Activated T-helper 1 cell treated with anti-CD3 and anti-CD28 coated beads, Interleukin-12 subunit alpha, Interleukin-12 subunit beta, Interleukin-2, Interleukin-4 antibody, amounts not matched to agents 30 ng/mL and 10 ng/mL and 1 ng/mL, durations not matched to agents 14 hours and 24 hours and 36 hours (primary cell): ENCODE data around the gene CMTM4. TPM values are rescaled to one million over a fixed set of nuclear protein-coding genes. Genes with fewer than 3 reads are reported as not detected.
"Not testable (repeated sequence)": the region's sequence is repeated elsewhere in the genome, so short reads cannot be mapped to it uniquely, and the experiment has no call there.

ENCODE experiments used
- DNase-seq: peaks from one replicate; pipeline ENCODE4 v3.0.0; 2021; ENCODE audit warnings: low spot score
- H3K27ac Mint-ChIP-seq: one replicate; pipeline ENCODE4 v1.8.0; 2021; ENCODE audit warnings: mild to moderate bottlenecking, mixed read lengths
- H3K27me3 Mint-ChIP-seq: one replicate; pipeline ENCODE4 v1.8.0; 2022; ENCODE audit warnings: mild to moderate bottlenecking, moderate library complexity, mixed read lengths; ENCODE audit not compliant: insufficient read depth
- H3K36me3 Mint-ChIP-seq: one replicate; pipeline ENCODE4 v1.8.0; 2021; ENCODE audit warnings: low read depth, mixed read lengths
- H3K4me1 Mint-ChIP-seq: one replicate; pipeline ENCODE4 v1.8.0; 2021; ENCODE audit warnings: low read depth, mixed read lengths
- H3K4me3 Mint-ChIP-seq: one replicate; pipeline ENCODE4 v1.8.0; 2021; ENCODE audit warnings: mild to moderate bottlenecking, moderate library complexity, mixed read lengths
- H3K9me3 Mint-ChIP-seq: one replicate; pipeline ENCODE4 v1.8.0; 2021; ENCODE audit warnings: mixed read lengths
- intact Hi-C: fragments of 100-400 bp; cut with micrococcal nuclease; formaldehyde crosslinking; loops from one replicate; pipeline ENCODE4 v1.15.1; 2024
- total RNA-seq: library from RNA; stranded (reverse); gene quantifications from 2 replicates; pipeline ENCODE4 v1.2.3, GENCODE V29; 2022

CMTM4 gene
- total RNA-seq, 1 donor from 2014 or later = 3.3 TPM

- H3K4me1 Mint-ChIP-seq = no peaks in the 10 kb centered on the region
- H3K4me3 Mint-ChIP-seq = no peak overlapping the region
- no peaks in the 10 kb centered on the region for H3K36me3 Mint-ChIP-seq
- no peak overlapping the region for H3K27ac Mint-ChIP-seq
- no peak for DNase-seq
- intact Hi-C loops = no loop called here
- no peaks in the 10 kb centered on the region for H3K9me3 Mint-ChIP-seq
- peaks cover 9% of the 10 kb centered on the region for H3K27me3 Mint-ChIP-seq
Observed at GRCh38 chr16:66641387-66641786, 55.2 kb downstream of the CMTM4 start.

GRCh38 chr16:66640724-66641314, 55.7 kb downstream of the CMTM4 start:
- H3K4me1 Mint-ChIP-seq = no peaks in the 10 kb centered on the region
- no peak for DNase-seq
- H3K27me3 Mint-ChIP-seq = peaks cover 9% of the 10 kb centered on the region
- H3K36me3 Mint-ChIP-seq = no peaks in the 10 kb centered on the region
- H3K9me3 Mint-ChIP-seq = no peaks in the 10 kb centered on the region
- H3K27ac Mint-ChIP-seq = no peak overlapping the region
- no peak overlapping the region for H3K4me3 Mint-ChIP-seq
- intact Hi-C loops = no loop called here

GRCh38 chr16:66639091-66639885, 57.3 kb downstream of the CMTM4 start:
- H3K4me3 Mint-ChIP-seq = no peak overlapping the region
- no peak overlapping the region for H3K27ac Mint-ChIP-seq
- peaks cover 9% of the 10 kb centered on the region for H3K27me3 Mint-ChIP-seq
- H3K4me1 Mint-ChIP-seq = no peaks in the 10 kb centered on the region
- no peaks in the 10 kb centered on the region for H3K9me3 Mint-ChIP-seq
- H3K36me3 Mint-ChIP-seq = no peaks in the 10 kb centered on the region
- DNase-seq = no peak
- intact Hi-C loops = no loop called here

- H3K9me3 Mint-ChIP-seq = no peaks in the 10 kb centered on the region
- H3K36me3 Mint-ChIP-seq = no peaks in the 10 kb centered on the region
- H3K27ac Mint-ChIP-seq = no peak overlapping the region
- no peaks in the 10 kb centered on the region for H3K4me1 Mint-ChIP-seq
- peaks cover 9% of the 10 kb centered on the region for H3K27me3 Mint-ChIP-seq
- intact Hi-C loops = no loop called here
- H3K4me3 Mint-ChIP-seq = no peak overlapping the region
- DNase-seq = no peak
Observed at GRCh38 chr16:66637806-66638205, 58.7 kb downstream of the CMTM4 start.

- H3K4me3 Mint-ChIP-seq = no peak overlapping the region
- H3K27me3 Mint-ChIP-seq = peaks cover 9% of the 10 kb centered on the region
Observed at GRCh38 chr16:66636199-66636598, 60.3 kb downstream of the CMTM4 start.

GRCh38 chr16:66635406-66635805, 61.1 kb downstream of the CMTM4 start:
- H3K4me3 Mint-ChIP-seq = no peak overlapping the region
- intact Hi-C loops = no loop called here
- H3K27me3 Mint-ChIP-seq = peaks cover 4% of the 10 kb centered on the region
- H3K27ac Mint-ChIP-seq = no peak overlapping the region
- H3K36me3 Mint-ChIP-seq = no peaks in the 10 kb centered on the region
- no peak for DNase-seq
- H3K9me3 Mint-ChIP-seq = no peaks in the 10 kb centered on the region
- no peaks in the 10 kb centered on the region for H3K4me1 Mint-ChIP-seq

More at GRCh38 chr16:66636199-66636598, 60.3 kb downstream of the CMTM4 start:
- no peak for DNase-seq
- Mint-ChIP-seq H3K36me3 (no peaks in the 10 kb centered on the region), H3K27ac (no peak overlapping the region), H3K9me3 (no peaks in the 10 kb centered on the region), H3K4me1 (no peaks in the 10 kb centered on the region)
- intact Hi-C loops = no loop called here

GRCh38 chr16:66634527-66635196, 61.9 kb downstream of the CMTM4 start:
- H3K27me3 Mint-ChIP-seq = peaks cover 1% of the 10 kb centered on the region
- no peaks in the 10 kb centered on the region for H3K36me3 Mint-ChIP-seq
- no peak overlapping the region for H3K27ac Mint-ChIP-seq
- H3K9me3 Mint-ChIP-seq = no peaks in the 10 kb centered on the region
- no peaks in the 10 kb centered on the region for H3K4me1 Mint-ChIP-seq
- no peak overlapping the region for H3K4me3 Mint-ChIP-seq
- intact Hi-C loops = no loop called here
- DNase-seq = no peak

- intact Hi-C loops, H3K27me3 Mint-ChIP-seq, H3K9me3 Mint-ChIP-seq, DNase-seq, H3K36me3 Mint-ChIP-seq, H3K4me3 Mint-ChIP-seq, H3K4me1 Mint-ChIP-seq, H3K27ac Mint-ChIP-seq: not testable (repeated sequence)
Observed at GRCh38 chr16:66631558-66631957, 65.0 kb downstream of the CMTM4 start.

GRCh38 chr16:66630561-66631260, 65.8 kb downstream of the CMTM4 start:
- H3K27ac Mint-ChIP-seq, H3K4me1 Mint-ChIP-seq, DNase-seq, H3K36me3 Mint-ChIP-seq, H3K9me3 Mint-ChIP-seq, intact Hi-C loops, H3K4me3 Mint-ChIP-seq, H3K27me3 Mint-ChIP-seq: not testable (repeated sequence)

GRCh38 chr16:66629856-66630255, 66.7 kb downstream of the CMTM4 start:
- Mint-ChIP-seq H3K36me3 (no peaks in the 10 kb centered on the region), H3K27ac (no peak overlapping the region), H3K4me3 (no peak overlapping the region), H3K4me1 (no peaks in the 10 kb centered on the region), H3K9me3 (no peaks in the 10 kb centered on the region), H3K27me3 (no peaks in the 10 kb centered on the region)
- no peak for DNase-seq
- intact Hi-C loops = no loop called here

GRCh38 chr16:66627611-66628378, 68.7 kb downstream of the CMTM4 start:
- H3K9me3 Mint-ChIP-seq, intact Hi-C loops, H3K27ac Mint-ChIP-seq, H3K4me1 Mint-ChIP-seq, DNase-seq, H3K36me3 Mint-ChIP-seq, H3K27me3 Mint-ChIP-seq, H3K4me3 Mint-ChIP-seq: not testable (repeated sequence)

- no peak for DNase-seq
- Mint-ChIP-seq H3K27me3 (peaks cover 3% of the 10 kb centered on the region), H3K36me3 (no peaks in the 10 kb centered on the region), H3K27ac (no peak overlapping the region), H3K9me3 (no peaks in the 10 kb centered on the region), H3K4me1 (no peaks in the 10 kb centered on the region), H3K4me3 (no peak overlapping the region)
- intact Hi-C loops = no loop called here
Observed at GRCh38 chr16:66623755-66624154, 72.8 kb downstream of the CMTM4 start.
